HepG2 (cell line): ENCODE data around the gene MAFB. TPM values are rescaled to one million over a fixed set of nuclear protein-coding genes. Genes with fewer than 3 reads are reported as not detected.

Experiments used
- ATAC-seq: fragments of 200-7000 bp; cut with Tn5 transposase; 3 replicates; pipeline ENCODE4 v1.9.1; 2020; ENCODE audit warnings: mild to moderate bottlenecking, moderate library complexity
- BruUV-seq: library from RNA; stranded (reverse); fragments of 400-500 nt; replicated peaks from 2 replicates; lab custom pipeline; 2021; lab: Mats Ljungman, UMichigan
- CTCF ChIA-PET: fragments of 300-600 bp; formaldehyde crosslinking; extraction: SDS; loops from one replicate; lab custom pipeline; 2021; ENCODE audit warnings: low total read pairs, inconsistent platforms, low intra/inter-chr PET ratio; lab: Yijun Ruan, JAX
- POLR2A ChIA-PET: fragments of 350-600 bp; sonication (Branson Sonifier 250); formaldehyde crosslinking; loops from one replicate; lab custom pipeline; 2020; ENCODE audit warnings: antibody characterized with exemption, inconsistent platforms; lab: Yijun Ruan, JAX
- DNase-seq: peaks from one replicate; pipeline ENCODE4 v3.0.0-alpha.2; 2015; ENCODE audit warnings: low spot score
- FAIRE-seq: peaks from 3 replicates; lab custom pipeline; 2011; peaks lifted over from hg19 to GRCh38; lab: Jason Lieb, UNC
- H2AFZ ChIP-seq: one replicate; pipeline ENCODE4 v1.6.1; 2011; ENCODE audit warnings: low read length, inconsistent platforms
- H3K27ac ChIP-seq: fragments of 300-600 bp; 3 replicates; pipeline ENCODE4 v1.8.0; 2011; ENCODE audit warnings: mixed run types, mild to moderate bottlenecking, mixed read lengths, low read length, inconsistent platforms; ENCODE audit not compliant: insufficient read depth; ENCODE audit errors: extremely low read length
- H3K27me3 ChIP-seq, 2 experiments: fragments of 200-600 bp in 1 of 2; 2 replicates in 1 of 2; 3 replicates in 1 of 2; pipeline versions ENCODE4 v1.6.0 to v1.8.0; 2011; ENCODE audit warnings: low read length in 2 of 2, mild to moderate bottlenecking in 2 of 2, moderate library complexity in 2 of 2, inconsistent platforms in 1 of 2; ENCODE audit not compliant: insufficient read depth in 2 of 2, control insufficient read depth in 1 of 2
- H3K36me3 ChIP-seq, 2 experiments: fragments of 200-600 bp in 1 of 2; replicated peaks in 1 of 2; 2 replicates in 1 of 2; 3 replicates in 1 of 2; pipeline versions ENCODE4 v1.5.1 to v1.8.0; 2011; ENCODE audit warnings: low read length in 2 of 2, inconsistent platforms in 1 of 2; ENCODE audit not compliant: insufficient read depth in 2 of 2, control insufficient read depth in 1 of 2
- H3K4me1 ChIP-seq: 2 replicates; pipeline ENCODE4 v1.5.1; 2012; ENCODE audit warnings: low read length, inconsistent platforms; ENCODE audit not compliant: insufficient read depth
- H3K4me2 ChIP-seq: 2 replicates; pipeline ENCODE4 v1.6.0; 2011; ENCODE audit warnings: low read depth, low read length, inconsistent platforms
- H3K4me3 ChIP-seq, 3 experiments: fragments of 200-600 bp in 1 of 3; sonication (generic), shearing (Covaris generic) in 1 of 3; replicated peaks in 1 of 3; 2 replicates each; pipeline ENCODE4 v1.5.1; 2011 to 2016; ENCODE audit warnings: low read length in 3 of 3, inconsistent platforms in 2 of 3, low read depth in 2 of 3, mild to moderate bottlenecking in 2 of 3, control low read depth in 1 of 3, mixed read lengths in 1 of 3; ENCODE audit not compliant: insufficient read depth in 1 of 3
- H3K79me2 ChIP-seq: one replicate; pipeline ENCODE4 v1.6.1; 2011; ENCODE audit warnings: low read length, inconsistent platforms; ENCODE audit not compliant: insufficient read depth
- H3K9ac ChIP-seq: 2 replicates; pipeline ENCODE4 v1.6.0; 2011; ENCODE audit warnings: mild to moderate bottlenecking, low read depth, low read length, inconsistent platforms; ENCODE audit not compliant: insufficient read depth
- H3K9me3 ChIP-seq: 2 replicates; pipeline ENCODE4 v1.5.1; 2012; ENCODE audit warnings: mild to moderate bottlenecking, low read length
- H4K20me1 ChIP-seq: 2 replicates; pipeline ENCODE4 v1.6.0; 2011; ENCODE audit warnings: inconsistent platforms, mild to moderate bottlenecking, low read length, moderate library complexity; ENCODE audit not compliant: insufficient read depth
- ATF2 ChIP-seq: sonication (generic); formaldehyde crosslinking; IDR thresholded peaks from 2 replicates; pipeline ENCODE4 v1.4.0; 2020; ENCODE audit warnings: missing genetic modification reagents
- BATF2 ChIP-seq: sonication (generic); formaldehyde crosslinking; IDR thresholded peaks from 2 replicates; pipeline ENCODE4 v1.8.0; 2022; ENCODE audit warnings: mild to moderate bottlenecking, missing genetic modification reagents, moderate library complexity
- BCL3 ChIP-seq: sonication (generic); formaldehyde crosslinking; IDR thresholded peaks from 2 replicates; pipeline ENCODE4 v1.5.1; 2020; ENCODE audit warnings: mild to moderate bottlenecking, missing genetic modification reagents, moderate library complexity
- DNMT1 ChIP-seq: sonication (generic); formaldehyde crosslinking; IDR thresholded peaks from 2 replicates; pipeline ENCODE4 v1.5.1; 2020; ENCODE audit warnings: mild to moderate bottlenecking, missing genetic modification reagents
- E2F1 ChIP-seq: sonication (generic); formaldehyde crosslinking; IDR thresholded peaks from 2 replicates; pipeline ENCODE4 v1.5.0; 2020; ENCODE audit warnings: missing genetic modification reagents
- FOSL1 ChIP-seq: sonication (generic); formaldehyde crosslinking; IDR thresholded peaks from 2 replicates; pipeline ENCODE4 v1.9.0; 2021; ENCODE audit warnings: missing genetic modification reagents, borderline replicate concordance
- GTF2F1 ChIP-seq: fragments of 150-350 bp; IDR thresholded peaks from 2 replicates; pipeline ENCODE4 v1.6.1; 2014; ENCODE audit warnings: low read length
- HOXA3 ChIP-seq: sonication (generic); formaldehyde crosslinking; IDR thresholded peaks from 2 replicates; pipeline ENCODE4 v1.5.0; 2020; ENCODE audit warnings: missing genetic modification reagents
- SSRP1 ChIP-seq: IDR thresholded peaks from 2 replicates; pipeline ENCODE4 v1.6.1; 2016; ENCODE audit warnings: control low read depth
- SYNCRIP ChIP-seq: fragments of 200-400 bp; formaldehyde crosslinking; IDR thresholded peaks from 2 replicates; pipeline ENCODE4 v1.6.1; 2018; ENCODE audit warnings: mild to moderate bottlenecking, low read depth, low read length; ENCODE audit not compliant: insufficient read depth
- TAF15 ChIP-seq: fragments of 200-400 bp; formaldehyde crosslinking; IDR thresholded peaks from one replicate; pipeline ENCODE4 v1.6.1; 2018; ENCODE audit warnings: mild to moderate bottlenecking, low read depth, low read length; ENCODE audit not compliant: poor library complexity, severe bottlenecking
- ZFP36L1 ChIP-seq: sonication (generic); formaldehyde crosslinking; IDR thresholded peaks from 2 replicates; pipeline ENCODE4 v1.8.0; 2022; ENCODE audit warnings: mild to moderate bottlenecking, missing genetic modification reagents, moderate library complexity
- ZFP82 ChIP-seq: sonication (generic); formaldehyde crosslinking; IDR thresholded peaks from 2 replicates; pipeline ENCODE4 v1.5.1; 2020; ENCODE audit warnings: mild to moderate bottlenecking, missing genetic modification reagents, borderline replicate concordance
- ZNF224 ChIP-seq: sonication (generic); formaldehyde crosslinking; IDR thresholded peaks from 2 replicates; pipeline ENCODE4 v1.5.0; 2020; ENCODE audit warnings: mild to moderate bottlenecking, missing genetic modification reagents
- ZNF329 ChIP-seq: sonication (generic); formaldehyde crosslinking; IDR thresholded peaks from 2 replicates; pipeline ENCODE4 v1.9.0; 2021; ENCODE audit warnings: low read depth, mild to moderate bottlenecking, missing genetic modification reagents
- ZNF441 ChIP-seq: sonication (generic); formaldehyde crosslinking; IDR thresholded peaks from 2 replicates; pipeline ENCODE4 v1.7.0; 2021; ENCODE audit warnings: missing genetic modification reagents, borderline replicate concordance
- ZNF691 ChIP-seq: sonication (generic); formaldehyde crosslinking; IDR thresholded peaks from 2 replicates; pipeline ENCODE4 v1.4.0; 2020; ENCODE audit warnings: missing genetic modification reagents, low read depth, mild to moderate bottlenecking, borderline replicate concordance
- ZNF883 ChIP-seq: sonication (generic); formaldehyde crosslinking; IDR thresholded peaks from 2 replicates; pipeline ENCODE4 v1.5.1; 2020; ENCODE audit warnings: mild to moderate bottlenecking, missing genetic modification reagents; ENCODE audit errors: not compliant biosample characterization
- ZSCAN12 ChIP-seq: sonication (generic); formaldehyde crosslinking; IDR thresholded peaks from 2 replicates; pipeline ENCODE4 v1.9.0; 2021; ENCODE audit warnings: mild to moderate bottlenecking, missing genetic modification reagents
- ZSCAN20 ChIP-seq: sonication (generic); formaldehyde crosslinking; IDR thresholded peaks from 2 replicates; pipeline ENCODE4 v1.4.0; 2020; ENCODE audit warnings: missing genetic modification reagents, mild to moderate bottlenecking, borderline replicate concordance
- in situ Hi-C: cut with HindIII; loops from 2 replicates; pipeline ENCODE4 v1.10.0; 2017; ENCODE audit warnings: low pct_unique_long_range_greater_than_20kb; ENCODE audit not compliant: extremely low pct_ligation_motif_present
- intact Hi-C: fragments of 100-400 bp; cut with micrococcal nuclease; formaldehyde crosslinking; loops from one replicate; pipeline ENCODE4 v1.10.0; 2022; ENCODE audit not compliant: unreplicated experiment
- polyA plus RNA-seq, 8 experiments: library from polyadenylated mRNA; depleted of rRNA in 3 of 8; stranded (reverse) in 7 of 8; unstranded in 1 of 8; fragments of >200 nt; fragmentation: Illumina TruSeq in 4 of 8; extraction: Trizol in 4 of 8; gene quantifications; 2 replicates each; pipeline versions ENCODE4 v1.2.1 to v1.2.3, GENCODE V29; 2011 to 2016; ENCODE audit warnings: low read depth in 4 of 8, missing spikeins in 1 of 8, mixed read lengths in 1 of 8; ENCODE audit not compliant: insufficient read depth in 1 of 8
- total RNA-seq, 5 experiments: library from RNA; depleted of rRNA; stranded (reverse); fragments of >200 nt; fragmentation: Illumina TruSeq; extraction: Trizol; gene quantifications; 2 replicates each; pipeline ENCODE4 v1.2.3, GENCODE V29; 2016; ENCODE audit warnings: low read depth in 1 of 5

The MAFB gene
- total and polyA plus RNA-seq, 2 of the 13 experiments (the other 11 are each of a cell fraction or from before 2014, with no cell fraction given), result 0.08 to 0.11 TPM

- Histone ChIP-seq H3K9ac (no peak overlapping the region), H3K27me3 (peaks cover 0 to 16% of the 10 kb centered on the region in 2 experiments; a peak in 1 of 5 replicates), H2AFZ (no peak overlapping the region), H3K9me3 (no peaks in the 10 kb centered on the region), H3K79me2 (no peaks in the 10 kb centered on the region), H3K36me3 (no peaks in the 10 kb centered on the region), H3K4me3 (no peak overlapping the region), H3K4me2 (no peak overlapping the region), H3K27ac (no peak overlapping the region), H4K20me1 (no peaks in the 10 kb centered on the region; the same call in 1 of the 2 replicates), H3K4me1 (no peaks in the 10 kb centered on the region)
- ChIA-PET POLR2A (no interaction called here), CTCF (no interaction called here)
- no peak for DNase-seq
- TF ChIP-seq BATF2 (no peak), ZNF691 (CRISPR knock-in tag) (no peak), HOXA3 (CRISPR knock-in tag) (no peak), SSRP1 (CRISPR knock-in tag) (no peak), SYNCRIP (no peak), ZNF441 (no peak), FOSL1 (CRISPR knock-in tag) (no peak), E2F1 (CRISPR knock-in tag) (no peak), ZSCAN12 (CRISPR knock-in tag) (no peak), ZNF224 (CRISPR knock-in tag) (no peak), BCL3 (CRISPR knock-in tag) (no peak), ATF2 (CRISPR knock-in tag) (no peak), ZFP82 (CRISPR knock-in tag) (no peak), DNMT1 (CRISPR knock-in tag) (no peak), ZSCAN20 (CRISPR knock-in tag) (no peak), ZFP36L1 (CRISPR knock-in tag) (no peak), ZNF883 (CRISPR knock-in tag) (no peak), GTF2F1 (no peak), TAF15 (no peak), ZNF329 (CRISPR knock-in tag) (no peak)
- in situ Hi-C loops (loop anchor here (10.0 kb wide), 1 partner anchor 1420 kb away; no protein-coding TSS in a partner anchor), intact Hi-C loops (loop anchor here (10.0 kb wide), 2 partner anchors 1430 to 1580 kb away; no protein-coding TSS in a partner anchor)
- no peak for ATAC-seq
- no TSS peak for BruUV-seq
- FAIRE-seq, result no peak
These were observed 6.2 kb upstream of the MAFB start for GRCh38 chr20:40695214-40695613.
